Measurements from ENCODE around the gene SCN1B.

DNA sequence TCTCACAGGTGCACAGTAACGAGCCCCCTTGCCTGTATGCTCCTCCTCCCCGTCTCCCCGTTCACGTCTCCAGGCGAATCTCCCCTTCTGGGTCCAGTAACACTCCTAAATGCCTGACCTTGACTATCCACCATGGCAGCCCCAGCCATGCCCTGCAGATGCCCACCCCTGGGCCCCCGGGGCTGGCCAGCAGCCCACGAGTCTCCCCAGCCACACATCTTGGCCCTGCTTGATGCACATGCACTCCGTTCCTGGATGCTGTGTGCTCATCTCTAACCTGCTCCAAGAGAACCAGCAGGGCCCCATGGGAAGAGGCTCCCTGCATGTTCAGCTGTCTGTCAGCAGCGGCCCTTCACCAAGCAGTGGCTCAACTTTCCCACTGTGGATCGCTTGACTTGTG lies 43.2 kb downstream of the SCN1B start:
- TF ChIP-seq CTCF (IDR thresholded peaks at IDR 0.05 in 4 of 5, conservative IDR thresholded peaks at IDR 0.05 in 1 of 5) (no peak), POLR2A (IDR thresholded peaks at IDR 0.05) (no peak)
